GM06990 (cell line): Measurements from ENCODE around the gene ACAD9.
A peak's percentile ranks its signal among the peaks of the same experiment; 100 is the strongest.

Experiments used
- DNase-seq: peaks from one replicate; pipeline ENCODE4 v3.0.0-alpha.2; 2011; ENCODE audit not compliant: insufficient read length; ENCODE audit errors: extremely low read depth
- H3K27me3 ChIP-seq: replicated peaks from 2 replicates; pipeline ENCODE4 v1.6.0; 2011; ENCODE audit warnings: low read length; ENCODE audit not compliant: control insufficient read depth, insufficient read depth
- H3K36me3 ChIP-seq: 2 replicates; pipeline ENCODE4 v1.5.1; 2011; ENCODE audit warnings: low read length; ENCODE audit not compliant: control insufficient read depth, insufficient read depth
- H3K4me3 ChIP-seq: replicated peaks from 2 replicates; pipeline ENCODE4 v1.5.1; 2011; ENCODE audit warnings: low read depth, mild to moderate bottlenecking, control low read depth, low read length
- TF ChIP-seq, protein P1 (sequence below): IDR thresholded peaks from 2 replicates; pipeline ENCODE4 v1.5.1; 2011; ENCODE audit warnings: low read length, control low read depth, mild to moderate bottlenecking, inconsistent platforms; ENCODE audit not compliant: insufficient read depth, poor library complexity, severe bottlenecking

Gene ACAD9

GRCh38 chr3:128844502-128844901 lies 34.9 kb upstream of the ACAD9 start:
- Histone ChIP-seq H3K27me3 (no peaks in the 10 kb centered on the region), H3K4me3 (no peak overlapping the region), H3K36me3 (no peaks in the 10 kb centered on the region)
- no peak for DNase-seq
- TF ChIP-seq, protein P1, sequence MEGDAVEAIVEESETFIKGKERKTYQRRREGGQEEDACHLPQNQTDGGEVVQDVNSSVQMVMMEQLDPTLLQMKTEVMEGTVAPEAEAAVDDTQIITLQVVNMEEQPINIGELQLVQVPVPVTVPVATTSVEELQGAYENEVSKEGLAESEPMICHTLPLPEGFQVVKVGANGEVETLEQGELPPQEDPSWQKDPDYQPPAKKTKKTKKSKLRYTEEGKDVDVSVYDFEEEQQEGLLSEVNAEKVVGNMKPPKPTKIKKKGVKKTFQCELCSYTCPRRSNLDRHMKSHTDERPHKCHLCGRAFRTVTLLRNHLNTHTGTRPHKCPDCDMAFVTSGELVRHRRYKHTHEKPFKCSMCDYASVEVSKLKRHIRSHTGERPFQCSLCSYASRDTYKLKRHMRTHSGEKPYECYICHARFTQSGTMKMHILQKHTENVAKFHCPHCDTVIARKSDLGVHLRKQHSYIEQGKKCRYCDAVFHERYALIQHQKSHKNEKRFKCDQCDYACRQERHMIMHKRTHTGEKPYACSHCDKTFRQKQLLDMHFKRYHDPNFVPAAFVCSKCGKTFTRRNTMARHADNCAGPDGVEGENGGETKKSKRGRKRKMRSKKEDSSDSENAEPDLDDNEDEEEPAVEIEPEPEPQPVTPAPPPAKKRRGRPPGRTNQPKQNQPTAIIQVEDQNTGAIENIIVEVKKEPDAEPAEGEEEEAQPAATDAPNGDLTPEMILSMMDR, result no peak

GRCh38 chr3:128845119-128845777 lies 34.2 kb upstream of the ACAD9 start:
- Histone ChIP-seq H3K27me3 (no peaks in the 10 kb centered on the region), H3K36me3 (no peaks in the 10 kb centered on the region), H3K4me3 (peak overlapping the region; percentile 39)
- TF ChIP-seq, protein P1, result peak; percentile 50
- no peak for DNase-seq

- Histone ChIP-seq H3K27me3 (no peaks in the 10 kb centered on the region), H3K4me3 (peak overlapping the region; percentile 39), H3K36me3 (no peaks in the 10 kb centered on the region)
- TF ChIP-seq, protein P1, result peak; percentile 71
- DNase-seq, result peak; percentile 82
These were observed 33.5 kb upstream of the ACAD9 start for GRCh38 chr3:128845778-128846485.

GRCh38 chr3:128846486-128846891 lies 32.9 kb upstream of the ACAD9 start:
- no peak for DNase-seq
- H3K36me3 ChIP-seq, result no peaks in the 10 kb centered on the region
- H3K27me3 ChIP-seq, result no peaks in the 10 kb centered on the region
- TF ChIP-seq, protein P1, result no peak
- no peak overlapping the region for H3K4me3 ChIP-seq

- TF ChIP-seq, protein P1, result no peak
- Histone ChIP-seq H3K27me3 (no peaks in the 10 kb centered on the region), H3K4me3 (no peak overlapping the region), H3K36me3 (no peaks in the 10 kb centered on the region)
- no peak for DNase-seq
These were observed 31.6 kb upstream of the ACAD9 start for GRCh38 chr3:128847666-128848370.
